Memory B cell (primary cell): ENCODE results near the gene RBM6.

Experiments used
- ATAC-seq: fragments of 150-1000 bp; cut with Tn5 transposase; 2 replicates; pipeline ENCODE4 v1.10.0; 2021; ENCODE audit warnings: low read depth, mild to moderate bottlenecking, moderate library complexity
- DNase-seq, 2 donors: peaks; one replicate each; pipeline ENCODE4 v3.0.0; 2022; ENCODE audit warnings: low spot score in 2 of 2
- H3K27ac Mint-ChIP-seq: one replicate; pipeline ENCODE4 v1.8.0; 2022; ENCODE audit warnings: mild to moderate bottlenecking, moderate library complexity, mixed read lengths
- H3K27me3 Mint-ChIP-seq: one replicate; pipeline ENCODE4 v1.8.0; 2022; ENCODE audit warnings: mixed read lengths
- H3K36me3 Mint-ChIP-seq: one replicate; pipeline ENCODE4 v1.8.0; 2022; ENCODE audit warnings: mild to moderate bottlenecking, mixed read lengths
- H3K4me1 Mint-ChIP-seq: one replicate; pipeline ENCODE4 v1.8.0; 2022; ENCODE audit warnings: mixed read lengths
- H3K4me3 Mint-ChIP-seq: one replicate; pipeline ENCODE4 v1.8.0; 2022; ENCODE audit warnings: mild to moderate bottlenecking, moderate library complexity, mixed read lengths
- H3K9me3 Mint-ChIP-seq: one replicate; pipeline ENCODE4 v1.8.0; 2022; ENCODE audit warnings: mixed read lengths

The RBM6 gene

GRCh38 chr3:50126287-50127211 lies 186.6 kb downstream of the RBM6 start:
- no peaks in the 10 kb centered on the region for H3K9me3 Mint-ChIP-seq
- H3K4me1 Mint-ChIP-seq: no peaks in the 10 kb centered on the region
- DNase-seq: no peak
- H3K36me3 Mint-ChIP-seq: no peaks in the 10 kb centered on the region
- no peak overlapping the region for H3K4me3 Mint-ChIP-seq
- ATAC-seq: no peak
- no peak overlapping the region for H3K27ac Mint-ChIP-seq
- no peaks in the 10 kb centered on the region for H3K27me3 Mint-ChIP-seq
